Neuronal stem cell (in vitro differentiated cells): Measurements from ENCODE around the gene SHROOM3.

Experiments used
- DNase-seq: peaks from one replicate; pipeline ENCODE4 v3.0.0-alpha.2; 2013; ENCODE audit warnings: low spot score
- H2AFZ ChIP-seq: one replicate; pipeline ENCODE4 v1.6.1; 2013; ENCODE audit warnings: mild to moderate bottlenecking, low read length, inconsistent platforms
- H2AK5ac ChIP-seq: 2 replicates; pipeline ENCODE4 v1.6.1; 2013; ENCODE audit warnings: low read depth, mild to moderate bottlenecking, inconsistent platforms, low read length, moderate library complexity, mixed read lengths
- H2BK120ac ChIP-seq: 2 replicates; pipeline ENCODE4 v1.6.1; 2013; ENCODE audit warnings: low read depth, mild to moderate bottlenecking, inconsistent platforms, low read length, moderate library complexity, mixed read lengths
- H2BK12ac ChIP-seq: one replicate; pipeline ENCODE4 v1.6.1; 2013; ENCODE audit warnings: low read length, inconsistent platforms
- H2BK15ac ChIP-seq: 2 replicates; pipeline ENCODE4 v1.6.1; 2013; ENCODE audit warnings: mild to moderate bottlenecking, low read length, inconsistent platforms, mixed read lengths
- H2BK5ac ChIP-seq: one replicate; pipeline ENCODE4 v1.6.1; 2013; ENCODE audit warnings: inconsistent platforms, mild to moderate bottlenecking, low read length, moderate library complexity
- H3K14ac ChIP-seq: one replicate; pipeline ENCODE4 v1.6.1; 2013; ENCODE audit warnings: low read length, inconsistent platforms
- H3K18ac ChIP-seq: 2 replicates; pipeline ENCODE4 v1.6.1; 2013; ENCODE audit warnings: low read length, inconsistent platforms
- H3K23ac ChIP-seq: 2 replicates; pipeline ENCODE4 v1.6.1; 2013; ENCODE audit warnings: low read depth, mild to moderate bottlenecking, mixed read lengths, low read length, inconsistent platforms; ENCODE audit not compliant: poor library complexity
- H3K27ac ChIP-seq: replicated peaks from 3 replicates; pipeline ENCODE4 v1.5.1; 2013; ENCODE audit warnings: low read length, inconsistent platforms
- H3K27me3 ChIP-seq, 3 experiments: 2 replicates each; pipeline ENCODE4 v1.6.1; 2013; ENCODE audit warnings: low read length in 3 of 3, mild to moderate bottlenecking in 2 of 3, inconsistent platforms in 1 of 3, low read depth in 1 of 3, mixed read lengths in 1 of 3, moderate library complexity in 1 of 3; ENCODE audit not compliant: control insufficient read depth in 3 of 3, insufficient read depth in 3 of 3
- H3K36me3 ChIP-seq, 2 donors: replicated peaks in 1 of 2; 2 replicates each; pipeline ENCODE4 v1.6.1; 2013; ENCODE audit warnings: low read length in 2 of 2; ENCODE audit not compliant: control insufficient read depth in 2 of 2, insufficient read depth in 2 of 2
- H3K4ac ChIP-seq: 2 replicates; pipeline ENCODE4 v1.6.1; 2013; ENCODE audit warnings: inconsistent platforms, mild to moderate bottlenecking, low read length, moderate library complexity
- H3K4me1 ChIP-seq, 2 donors: 1 replicate in 1 of 2; 2 replicates in 1 of 2; pipeline ENCODE4 v1.6.1; 2013; ENCODE audit warnings: low read length in 2 of 2, low read depth in 1 of 2; ENCODE audit not compliant: control insufficient read depth in 2 of 2, insufficient read depth in 1 of 2
- H3K4me2 ChIP-seq: one replicate; pipeline ENCODE4 v1.6.1; 2013; ENCODE audit warnings: mild to moderate bottlenecking, low read length, inconsistent platforms; ENCODE audit not compliant: insufficient read depth, poor library complexity, severe bottlenecking
- H3K4me3 ChIP-seq, 2 donors: 2 replicates each; pipeline ENCODE4 v1.5.1; 2013; ENCODE audit warnings: low read length in 2 of 2, mild to moderate bottlenecking in 2 of 2, inconsistent platforms in 1 of 2, moderate library complexity in 1 of 2
- H3K79me1 ChIP-seq: one replicate; pipeline ENCODE4 v1.6.1; 2013; ENCODE audit warnings: low read depth, mild to moderate bottlenecking, inconsistent platforms, low read length, moderate library complexity
- H3K9ac ChIP-seq: one replicate; pipeline ENCODE4 v1.6.1; 2013; ENCODE audit warnings: mild to moderate bottlenecking, low read depth, low read length, inconsistent platforms; ENCODE audit not compliant: poor library complexity
- H3K9me3 ChIP-seq, 2 donors: replicated peaks in 1 of 2; 2 replicates each; pipeline versions ENCODE3 to v1.6.1; 2013; ENCODE audit warnings: low read length in 2 of 2, mild to moderate bottlenecking in 2 of 2, inconsistent platforms in 1 of 2, low read depth in 1 of 2, mixed read lengths in 1 of 2, moderate library complexity in 1 of 2; ENCODE audit not compliant: control insufficient read depth in 2 of 2, insufficient read depth in 1 of 2
- H4K8ac ChIP-seq: one replicate; pipeline ENCODE4 v1.6.1; 2013; ENCODE audit warnings: low read depth, mild to moderate bottlenecking, inconsistent platforms, low read length, moderate library complexity
- H4K91ac ChIP-seq: one replicate; pipeline ENCODE4 v1.6.1; 2013; ENCODE audit warnings: low read length, low read depth, mild to moderate bottlenecking, inconsistent platforms; ENCODE audit not compliant: poor library complexity
- WGBS, 2 donors: extraction: QIAGEN DNeasy Blood & Tissue Kit; methylation state at CpG; one replicate each; pipeline ENCODE4 v1.1.7; 2013; ENCODE audit warnings: missing lambda C conversion rate in 2 of 2, mixed read lengths in 1 of 2; ENCODE audit not compliant: insufficient read length in 2 of 2, insufficient replicate concordance in 1 of 2; ENCODE audit errors: extremely low coverage in 2 of 2; 5-methylcytosine and 5-hydroxymethylcytosine counted together

Gene SHROOM3

GRCh38 chr4:76795243-76795642, 360.2 kb downstream of the SHROOM3 start:
- Histone ChIP-seq H3K27me3 (no peaks in the 10 kb centered on the region), H2BK5ac (no peak overlapping the region), H3K4me1 (no peaks in the 10 kb centered on the region), H4K91ac (no peak overlapping the region), H3K18ac (no peak overlapping the region), H3K4me2 (no peak overlapping the region), H3K4me3 (no peak overlapping the region), H2BK12ac (no peak overlapping the region), H4K8ac (no peak overlapping the region), H2BK120ac (no peak overlapping the region), H3K4ac (no peak overlapping the region), H3K9ac (no peak overlapping the region), H3K9me3 (no peaks in the 10 kb centered on the region), H3K14ac (no peak overlapping the region), H2BK15ac (no peak overlapping the region), H3K23ac (no peak overlapping the region), H3K27ac (no peak overlapping the region), H2AK5ac (no peak overlapping the region), H3K79me1 (no peaks in the 10 kb centered on the region), H3K36me3 (no peaks in the 10 kb centered on the region), H2AFZ (no peak overlapping the region)
- DNase-seq: no peak

- Histone ChIP-seq H3K23ac (no peak overlapping the region), H3K14ac (no peak overlapping the region), H3K4ac (no peak overlapping the region), H3K18ac (no peak overlapping the region), H4K91ac (no peak overlapping the region), H2BK15ac (no peak overlapping the region), H3K9me3 (no peaks in the 10 kb centered on the region), H3K27me3 (no peaks in the 10 kb centered on the region), H2BK12ac (no peak overlapping the region), H3K4me2 (no peak overlapping the region), H3K4me3 (no peak overlapping the region), H2AFZ (peak overlapping the region; percentile 52), H4K8ac (no peak overlapping the region), H2AK5ac (no peak overlapping the region), H3K36me3 (no peaks in the 10 kb centered on the region), H2BK120ac (no peak overlapping the region), H3K79me1 (no peaks in the 10 kb centered on the region), H3K9ac (no peak overlapping the region), H2BK5ac (no peak overlapping the region), H3K27ac (no peak overlapping the region), H3K4me1 (peaks cover 17 to 18% of the 10 kb centered on the region in 2 donors)
- WGBS, 2 donors: no CpG with 5 or more reads among the region's 7 CpGs
- no peak for DNase-seq
These were observed 364.1 kb downstream of the SHROOM3 start for GRCh38 chr4:76799140-76799539.

GRCh38 chr4:76799718-76800117, 364.7 kb downstream of the SHROOM3 start:
- H3K4me3 ChIP-seq: no peak overlapping the region
- H4K8ac ChIP-seq: no peak overlapping the region
- H2AK5ac ChIP-seq: no peak overlapping the region
- no peaks in the 10 kb centered on the region for H3K36me3 ChIP-seq
- H3K23ac ChIP-seq: no peak overlapping the region
- no peak overlapping the region for H2BK120ac ChIP-seq
- DNase-seq: no peak
- H3K18ac ChIP-seq: no peak overlapping the region
- H3K4me2 ChIP-seq: no peak overlapping the region
- H3K79me1 ChIP-seq: no peaks in the 10 kb centered on the region
- H2BK15ac ChIP-seq: no peak overlapping the region
- H3K14ac ChIP-seq: no peak overlapping the region
- no peaks in the 10 kb centered on the region for H3K27me3 ChIP-seq
- H2AFZ ChIP-seq: no peak overlapping the region
- no peak overlapping the region for H3K27ac ChIP-seq
- H2BK5ac ChIP-seq: no peak overlapping the region
- no peaks in the 10 kb centered on the region for H3K9me3 ChIP-seq
- H4K91ac ChIP-seq: no peak overlapping the region
- peaks cover 17 to 18% of the 10 kb centered on the region in 2 donors for H3K4me1 ChIP-seq
- H3K4ac ChIP-seq: no peak overlapping the region
- H2BK12ac ChIP-seq: no peak overlapping the region
- H3K9ac ChIP-seq: no peak overlapping the region

GRCh38 chr4:76800902-76801301, 365.9 kb downstream of the SHROOM3 start:
- WGBS, 2 donors: no CpG with 5 or more reads among the region's 6 CpGs
- H3K27ac ChIP-seq: no peak overlapping the region
- H2BK15ac ChIP-seq: no peak overlapping the region

More at GRCh38 chr4:76800902-76801301, 365.9 kb downstream of the SHROOM3 start:
- Histone ChIP-seq H3K14ac (no peak overlapping the region), H3K27me3 (no peaks in the 10 kb centered on the region), H3K9ac (no peak overlapping the region), H4K91ac (no peak overlapping the region), H3K9me3 (no peaks in the 10 kb centered on the region), H3K4me1 (peaks cover 17 to 18% of the 10 kb centered on the region in 2 donors), H3K36me3 (no peaks in the 10 kb centered on the region), H2AK5ac (no peak overlapping the region), H3K23ac (no peak overlapping the region), H4K8ac (no peak overlapping the region), H2BK120ac (no peak overlapping the region), H3K4me3 (no peak overlapping the region), H2BK5ac (no peak overlapping the region), H3K4me2 (no peak overlapping the region), H2BK12ac (no peak overlapping the region), H2AFZ (no peak overlapping the region), H3K79me1 (no peaks in the 10 kb centered on the region), H3K18ac (no peak overlapping the region), H3K4ac (no peak overlapping the region)
- no peak for DNase-seq
